Measurements from ENCODE around the gene POLD2. TPM values are rescaled to one million over a fixed set of nuclear protein-coding genes. Genes with fewer than 3 reads are reported as not detected.

POLD2 gene
- total RNA-seq, 1 donor from 2014 or later = 147 TPM

DNA sequence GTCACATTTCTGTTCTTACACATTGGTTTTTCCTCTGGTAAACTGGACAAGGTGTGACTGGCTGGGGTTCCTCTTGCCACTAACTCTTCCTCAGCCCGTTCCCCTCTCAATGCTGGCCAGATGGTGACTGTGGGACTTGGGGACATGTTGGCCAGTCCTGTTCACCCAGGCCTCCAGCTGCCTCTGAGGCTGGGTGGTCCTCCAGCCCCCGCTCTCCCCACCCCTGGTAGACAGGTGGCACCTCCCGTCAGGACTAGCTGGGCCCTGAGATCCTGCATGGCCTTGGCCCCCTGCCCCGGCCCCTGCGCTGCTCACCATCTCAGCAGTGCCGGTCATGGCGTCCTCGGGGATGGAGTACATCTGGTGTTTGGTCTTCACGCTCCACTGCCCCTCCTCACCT is 28.6 kb upstream of the POLD2 start:
- TF ChIP-seq, protein P1, sequence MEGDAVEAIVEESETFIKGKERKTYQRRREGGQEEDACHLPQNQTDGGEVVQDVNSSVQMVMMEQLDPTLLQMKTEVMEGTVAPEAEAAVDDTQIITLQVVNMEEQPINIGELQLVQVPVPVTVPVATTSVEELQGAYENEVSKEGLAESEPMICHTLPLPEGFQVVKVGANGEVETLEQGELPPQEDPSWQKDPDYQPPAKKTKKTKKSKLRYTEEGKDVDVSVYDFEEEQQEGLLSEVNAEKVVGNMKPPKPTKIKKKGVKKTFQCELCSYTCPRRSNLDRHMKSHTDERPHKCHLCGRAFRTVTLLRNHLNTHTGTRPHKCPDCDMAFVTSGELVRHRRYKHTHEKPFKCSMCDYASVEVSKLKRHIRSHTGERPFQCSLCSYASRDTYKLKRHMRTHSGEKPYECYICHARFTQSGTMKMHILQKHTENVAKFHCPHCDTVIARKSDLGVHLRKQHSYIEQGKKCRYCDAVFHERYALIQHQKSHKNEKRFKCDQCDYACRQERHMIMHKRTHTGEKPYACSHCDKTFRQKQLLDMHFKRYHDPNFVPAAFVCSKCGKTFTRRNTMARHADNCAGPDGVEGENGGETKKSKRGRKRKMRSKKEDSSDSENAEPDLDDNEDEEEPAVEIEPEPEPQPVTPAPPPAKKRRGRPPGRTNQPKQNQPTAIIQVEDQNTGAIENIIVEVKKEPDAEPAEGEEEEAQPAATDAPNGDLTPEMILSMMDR (IDR thresholded peaks at IDR 0.05) = no peak
- POLR2A ChIA-PET = interaction anchor here (0.6 kb wide), 1 partner anchor 291 kb away, joined by 3 read pairs; no protein-coding TSS in a partner anchor
- peak; percentile 7 for DNase-seq
- CTCF ChIA-PET = interaction anchor here (0.9 kb wide), 1 partner anchor 29 kb away, joined by 3 read pairs; no protein-coding TSS in a partner anchor
- no peaks in the 10 kb centered on the region for H3K9me3 Mint-ChIP-seq
- no peak for ATAC-seq (ENCODE audit: low read depth)
- peaks cover 8% of the 10 kb centered on the region for H3K4me1 Mint-ChIP-seq
- intact Hi-C loops (cut with micrococcal nuclease) = no loop called here
- no peaks in the 10 kb centered on the region for H3K36me3 Mint-ChIP-seq (ENCODE audit: low read depth)
- H3K27ac Mint-ChIP-seq = no peak overlapping the region
- H3K4me3 Mint-ChIP-seq = no peak overlapping the region
- no peaks in the 10 kb centered on the region for H3K27me3 Mint-ChIP-seq

DNA sequence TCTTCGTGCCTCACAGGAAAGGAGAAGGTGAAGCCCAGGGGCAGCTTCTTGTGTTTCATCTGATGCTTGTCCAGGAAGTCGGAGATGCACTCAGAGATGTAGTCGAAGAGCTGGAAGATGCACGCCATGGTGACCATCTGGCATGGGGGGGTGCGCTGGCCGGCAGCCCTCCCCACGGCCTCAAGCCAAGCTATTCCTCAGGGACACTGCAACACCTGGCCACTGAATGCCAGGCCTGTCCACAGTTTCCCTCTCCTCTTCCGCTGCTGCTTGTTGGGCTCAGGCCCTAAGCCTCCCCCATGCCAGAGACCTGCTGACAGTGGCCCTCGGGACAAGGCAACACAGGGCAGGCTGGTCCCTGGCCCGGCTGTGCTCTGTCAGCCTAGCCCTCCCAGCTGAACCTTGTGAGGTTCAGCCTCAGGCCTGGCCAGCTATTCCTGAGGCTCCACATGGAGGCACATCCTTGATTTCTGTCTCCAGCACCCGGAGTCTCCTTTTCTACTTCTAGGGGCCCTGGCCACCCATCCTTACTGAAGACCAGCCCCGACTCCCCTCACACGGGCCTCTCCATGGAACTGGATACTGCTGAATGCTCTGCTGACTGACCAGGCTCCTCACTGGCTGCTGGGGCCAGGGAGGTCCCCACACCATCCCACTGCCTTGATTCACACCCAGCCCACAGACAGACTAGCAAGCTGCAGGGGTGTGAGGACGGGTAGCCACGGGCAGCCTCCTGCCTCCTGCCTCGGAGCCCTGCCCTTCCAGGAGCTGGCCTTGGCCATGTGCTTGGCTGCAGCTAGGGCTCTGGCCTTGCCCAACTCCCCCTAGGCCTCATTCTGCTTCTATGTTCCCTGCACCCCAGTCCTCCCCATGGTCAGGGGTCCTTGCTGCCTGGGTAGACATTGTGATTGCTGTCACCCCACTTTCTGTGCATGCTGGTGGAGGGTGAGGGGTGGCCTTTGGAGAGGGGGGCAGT is 27.9 kb upstream of the POLD2 start:
- intact Hi-C loops (cut with micrococcal nuclease) = no loop called here
- Mint-ChIP-seq H3K4me1 (peaks cover 11% of the 10 kb centered on the region), H3K36me3 (ENCODE audit: low read depth) (no peaks in the 10 kb centered on the region), H3K27me3 (no peaks in the 10 kb centered on the region), H3K4me3 (no peak overlapping the region), H3K9me3 (no peaks in the 10 kb centered on the region), H3K27ac (no peak overlapping the region)
- CTCF ChIA-PET = interaction anchor here (0.9 kb wide), 1 partner anchor 30 kb away, joined by 3 read pairs; no protein-coding TSS in a partner anchor
- POLR2A ChIA-PET = interaction anchor here (1.4 kb wide), 1 partner anchor 54 kb away, joined by 4 read pairs; no protein-coding TSS in a partner anchor
- DNase-seq (no peak), ATAC-seq (ENCODE audit: low read depth) (no peak)
- TF ChIP-seq, protein P1 (IDR thresholded peaks at IDR 0.05) = no peak

- CTCF ChIA-PET = no interaction called here
- Mint-ChIP-seq H3K4me1 (peaks cover 15% of the 10 kb centered on the region), H3K27ac (no peak overlapping the region)
Measured at GRCh38 chr7:44150466-44150832, 27.1 kb upstream of the POLD2 start.

DNA sequence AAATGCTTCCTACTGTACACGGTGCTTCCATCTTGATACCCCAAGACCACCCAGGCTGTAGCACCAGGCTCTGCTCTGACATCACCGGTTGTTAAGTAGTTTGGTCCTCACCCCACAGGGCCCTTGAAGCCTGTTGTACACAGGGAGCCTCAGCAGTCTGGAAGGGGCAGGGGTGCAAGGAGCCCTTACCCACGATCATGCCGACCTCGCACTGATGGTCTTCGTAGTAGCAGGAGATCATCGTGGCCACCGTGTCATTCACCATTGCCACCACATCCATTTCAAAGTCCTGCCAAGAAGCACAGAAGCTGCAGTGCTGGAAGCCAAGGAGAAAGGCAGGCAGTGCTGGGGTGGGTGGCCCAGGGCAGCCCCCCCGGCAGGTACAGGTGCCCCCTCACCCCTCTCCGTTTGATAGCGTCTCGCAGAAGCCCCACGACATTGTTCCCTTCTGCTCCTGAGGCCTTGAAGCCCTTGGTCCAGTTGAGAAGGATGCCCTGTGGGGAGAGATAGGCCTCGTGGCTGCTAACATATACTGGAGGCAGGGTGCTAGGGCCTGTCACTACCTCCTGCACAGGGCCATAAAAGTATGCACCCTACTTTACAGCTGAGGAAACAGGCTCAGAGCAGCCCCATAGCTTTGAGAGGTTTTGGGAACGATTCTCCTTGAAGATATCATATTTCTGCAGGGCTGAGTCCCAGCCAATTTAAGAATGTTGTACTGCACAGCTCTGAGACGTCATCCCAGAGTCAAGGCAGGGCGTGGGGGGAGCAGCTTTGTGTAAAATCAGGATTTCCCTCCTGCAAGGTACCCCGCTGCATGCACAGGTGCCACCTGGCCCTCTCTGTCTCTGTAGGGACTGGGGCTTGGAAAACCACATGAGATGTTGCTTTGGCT is 26.5 kb upstream of the POLD2 start:
- Mint-ChIP-seq H3K27ac (no peak overlapping the region), H3K36me3 (ENCODE audit: low read depth) (no peaks in the 10 kb centered on the region), H3K4me1 (peaks cover 18% of the 10 kb centered on the region), H3K9me3 (no peaks in the 10 kb centered on the region), H3K27me3 (no peaks in the 10 kb centered on the region), H3K4me3 (no peak overlapping the region)
- intact Hi-C loops (cut with micrococcal nuclease) = no loop called here
- no peak for DNase-seq
- TF ChIP-seq, protein P1 (IDR thresholded peaks at IDR 0.05) = no peak
- ATAC-seq (ENCODE audit: low read depth) = no peak
- ChIA-PET POLR2A (interaction anchor here (0.6 to 1.4 kb wide), 2 partner anchors 17 to 52 kb away, joined by 3 to 4 read pairs; no protein-coding TSS in a partner anchor), CTCF (no interaction called here)

More at GRCh38 chr7:44150466-44150832, 27.1 kb upstream of the POLD2 start:
- no peak for DNase-seq
- Mint-ChIP-seq H3K9me3 (no peaks in the 10 kb centered on the region), H3K36me3 (ENCODE audit: low read depth) (no peaks in the 10 kb centered on the region), H3K27me3 (no peaks in the 10 kb centered on the region), H3K4me3 (no peak overlapping the region)
- peak; percentile 53 for ATAC-seq (ENCODE audit: low read depth)
- TF ChIP-seq, protein P1 (IDR thresholded peaks at IDR 0.05) = no peak
- POLR2A ChIA-PET = interaction anchor here (0.6 to 1.4 kb wide), 2 partner anchors 16 to 53 kb away, joined by 3 to 4 read pairs; no protein-coding TSS in a partner anchor
- intact Hi-C loops (cut with micrococcal nuclease) = no loop called here
